GM18498 (cell line): ENCODE measurements around the gene DDX25.

Experiments used
- ATAC-seq: cut with Tn5 transposase; IDR thresholded peaks from one replicate; pipeline ENCODE4 v1.9.1; 2021; ENCODE audit warnings: mild to moderate bottlenecking, moderate library complexity; ENCODE audit not compliant: unreplicated experiment

DDX25 gene

DNA sequence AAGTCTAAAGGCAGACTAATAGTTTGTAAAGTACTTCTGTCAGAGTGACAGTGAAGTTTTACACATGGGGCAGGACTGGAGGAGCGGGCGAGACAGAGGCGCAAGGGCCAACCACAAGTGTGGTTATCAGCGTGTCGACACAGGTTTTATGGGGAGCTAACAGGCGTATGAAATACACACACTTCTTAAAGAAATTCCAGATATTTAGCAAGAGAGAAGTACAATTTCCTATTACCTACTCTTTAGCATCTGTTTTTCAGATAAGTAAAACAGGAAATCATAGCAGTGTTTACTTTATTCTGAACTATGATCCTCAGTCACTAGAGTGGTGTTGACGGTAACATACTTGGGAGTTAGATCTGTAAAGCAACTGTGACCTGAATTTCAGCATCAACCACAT is 64.0 kb downstream of the DDX25 start:
- no peak for ATAC-seq

GRCh38 chr11:125971618-125972017 is 67.3 kb downstream of the DDX25 start:
- ATAC-seq, result no peak

GRCh38 chr11:125974284-125974683 is 70.0 kb downstream of the DDX25 start:
- no peak for ATAC-seq

GRCh38 chr11:125975634-125976033 is 71.3 kb downstream of the DDX25 start:
- ATAC-seq, result no peak

GRCh38 chr11:125976156-125976555 is 71.8 kb downstream of the DDX25 start:
- ATAC-seq, result no peak

- no peak for ATAC-seq
These were observed 73.0 kb downstream of the DDX25 start for GRCh38 chr11:125977333-125977732.

DNA sequence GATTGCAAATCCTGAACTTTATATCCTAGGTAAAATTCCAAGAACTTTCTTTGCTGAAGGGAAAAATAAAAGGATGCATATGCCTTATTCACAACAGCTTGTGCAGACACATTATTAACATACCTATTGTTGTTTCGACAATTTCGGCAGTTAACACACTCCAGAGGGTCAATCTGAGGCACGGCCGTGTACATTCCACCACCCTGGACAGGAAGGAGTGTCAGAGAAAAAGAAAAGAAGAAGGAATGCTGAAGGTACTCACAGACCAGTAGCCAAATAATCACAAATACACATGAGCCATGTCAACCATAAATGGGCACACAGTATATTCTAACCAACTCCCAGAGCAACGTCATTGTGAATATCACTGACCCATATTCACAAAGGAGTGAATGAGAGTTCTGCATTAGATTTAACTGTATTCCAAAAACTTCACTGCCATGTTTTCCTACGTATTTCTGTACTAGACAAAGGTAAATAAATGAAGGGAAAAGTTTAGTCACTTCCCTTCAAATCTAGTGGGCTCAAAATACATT is 73.9 kb downstream of the DDX25 start:
- ATAC-seq, result no peak
